SK-N-SH (cell line): ENCODE results near the gene SASH1. TPM values are rescaled to one million over a fixed set of nuclear protein-coding genes. Genes with fewer than 3 reads are reported as not detected.

Source experiments
- CTCF ChIA-PET: fragments of 300-600, 350-600 bp; formaldehyde crosslinking; extraction: SDS; loops from one replicate; lab custom pipeline; 2021; lab: Yijun Ruan, JAX
- POLR2A ChIA-PET: fragments of 350-600 bp; sonication (Branson Sonifier 250); formaldehyde crosslinking; extraction: SDS; loops from one replicate; lab custom pipeline; 2020; ENCODE audit warnings: antibody characterized with exemption, inconsistent platforms; lab: Yijun Ruan, JAX
- DNase-seq: peaks from one replicate; pipeline ENCODE4 v3.0.0; 2012
- H2AFZ ChIP-seq: fragments of 200-600 bp; sonication (generic); 2 replicates; pipeline ENCODE4 v1.8.1; 2016; ENCODE audit warnings: antibody characterized with exemption, mild to moderate bottlenecking, low read depth
- H3F3A ChIP-seq: fragments of 200-600 bp; sonication (generic); replicated peaks from 2 replicates; pipeline ENCODE3; 2016; ENCODE audit warnings: antibody characterized with exemption, mild to moderate bottlenecking; ENCODE audit not compliant: insufficient read depth
- H3K27ac ChIP-seq, 2 experiments: fragments of 200-500 bp in 1 of 2; fragments of 200-600 bp in 1 of 2; sonication (Bioruptor generic) in 1 of 2; sonication (generic), shearing (Covaris generic) in 1 of 2; 2 replicates each; pipeline versions ENCODE4 v1.5.1 to v1.6.1; 2014 to 2016; ENCODE audit warnings: low read depth in 2 of 2, inconsistent platforms in 1 of 2, low read length in 1 of 2, mild to moderate bottlenecking in 1 of 2, mixed read lengths in 1 of 2
- H3K27me3 ChIP-seq: fragments of 200-600 bp; sonication (generic), shearing (Covaris generic); 2 replicates; pipeline ENCODE4 v1.6.1; 2016; ENCODE audit warnings: mixed run types; ENCODE audit not compliant: insufficient read depth
- H3K36me3 ChIP-seq, 2 experiments: fragments of 200-500 bp in 1 of 2; fragments of 200-600 bp in 1 of 2; sonication (Bioruptor generic) in 1 of 2; sonication (generic) in 1 of 2; replicated peaks in 1 of 2; 2 replicates each; pipeline versions ENCODE3 to v1.5.1; 2014 to 2016; ENCODE audit warnings: low read length in 1 of 2, mild to moderate bottlenecking in 1 of 2; ENCODE audit not compliant: insufficient read depth in 2 of 2, control insufficient read depth in 1 of 2
- H3K4me1 ChIP-seq, 2 experiments: fragments of 200-500 bp in 1 of 2; fragments of 200-600 bp in 1 of 2; sonication (Bioruptor generic) in 1 of 2; sonication (generic), shearing (Covaris generic) in 1 of 2; 2 replicates each; pipeline versions ENCODE4 v1.5.1 to v1.6.1; 2014 to 2016; ENCODE audit warnings: low read depth in 1 of 2, low read length in 1 of 2, mixed run types in 1 of 2; ENCODE audit not compliant: insufficient read depth in 2 of 2, control insufficient read depth in 1 of 2
- H3K4me2 ChIP-seq: fragments of 200-600 bp; sonication (generic), shearing (Covaris generic); 2 replicates; pipeline ENCODE4 v1.6.1; 2017; ENCODE audit warnings: mixed run types
- H3K4me3 ChIP-seq, 2 experiments: fragments of 200-500 bp in 1 of 2; fragments of 200-600 bp in 1 of 2; sonication (Bioruptor generic) in 1 of 2; sonication (generic), shearing (Covaris generic) in 1 of 2; 2 replicates each; pipeline versions ENCODE4 v1.5.1 to v1.8.1; 2014 to 2016; ENCODE audit warnings: low read depth in 2 of 2, inconsistent platforms in 1 of 2, low read length in 1 of 2, mild to moderate bottlenecking in 1 of 2, mixed read lengths in 1 of 2, moderate library complexity in 1 of 2
- H3K79me2 ChIP-seq: fragments of 200-600 bp; sonication (generic); 2 replicates; pipeline ENCODE4 v1.8.1; 2017; ENCODE audit warnings: mild to moderate bottlenecking; ENCODE audit not compliant: insufficient read depth
- H3K9ac ChIP-seq: fragments of 200-600 bp; sonication (generic); 2 replicates; pipeline ENCODE4 v1.6.1; 2017; ENCODE audit warnings: mixed run types
- H3K9me2 ChIP-seq: fragments of 200-600 bp; sonication (generic); 2 replicates; pipeline ENCODE4 v1.6.1; 2017; ENCODE audit warnings: mixed run types
- H3K9me3 ChIP-seq: fragments of 200-600 bp; sonication (generic); 2 replicates; pipeline ENCODE4 v1.6.1; 2017; ENCODE audit warnings: mixed run types, mild to moderate bottlenecking, moderate library complexity
- H4K20me1 ChIP-seq: fragments of 200-600 bp; sonication (generic); 2 replicates; pipeline ENCODE4 v1.6.1; 2017; ENCODE audit warnings: mild to moderate bottlenecking, mixed run types; ENCODE audit not compliant: insufficient read depth
- CTCF ChIP-seq: fragments of 200-600 bp; sonication (generic); IDR thresholded peaks from 2 replicates; pipeline ENCODE4 v1.6.1; 2017; ENCODE audit warnings: antibody characterized with exemption, mild to moderate bottlenecking, moderate library complexity
- ELF1 ChIP-seq: IDR thresholded peaks from 2 replicates; pipeline ENCODE4 v1.4.0; 2012
- FOXM1 ChIP-seq: IDR thresholded peaks from 2 replicates; pipeline ENCODE4 v1.4.0; 2012; ENCODE audit warnings: low read depth, mild to moderate bottlenecking
- JUND ChIP-seq: IDR thresholded peaks from 2 replicates; pipeline ENCODE4 v1.4.0; 2012
- MAX ChIP-seq: IDR thresholded peaks from 2 replicates; pipeline ENCODE4 v1.4.0; 2012; ENCODE audit warnings: low read depth
- MXI1 ChIP-seq: IDR thresholded peaks from 2 replicates; pipeline ENCODE4 v1.6.1; 2012; ENCODE audit warnings: mild to moderate bottlenecking, low read depth, low read length, improper control_type of control experiment
- NRF1 ChIP-seq: IDR thresholded peaks from 2 replicates; pipeline ENCODE4 v1.6.1; 2012; ENCODE audit warnings: low read depth, mild to moderate bottlenecking, low read length
- PBX3 ChIP-seq: IDR thresholded peaks from 2 replicates; pipeline ENCODE4; 2012
- RAD21 ChIP-seq: IDR thresholded peaks from 2 replicates; pipeline ENCODE4 v1.6.1; 2012; ENCODE audit warnings: mild to moderate bottlenecking, low read length
- REST ChIP-seq: IDR thresholded peaks from 2 replicates; pipeline ENCODE4 v1.6.1; 2012; ENCODE audit warnings: mild to moderate bottlenecking, low read depth, low read length, moderate library complexity
- RXRA ChIP-seq: IDR thresholded peaks from 2 replicates; pipeline ENCODE4 v1.4.0; 2012; ENCODE audit warnings: low read depth, mild to moderate bottlenecking, borderline replicate concordance
- TAF1 ChIP-seq: IDR thresholded peaks from 2 replicates; pipeline ENCODE4 v1.6.1; 2012; ENCODE audit warnings: low read depth, mild to moderate bottlenecking, low read length, moderate library complexity, borderline replicate concordance
- TEAD4 ChIP-seq: IDR thresholded peaks from 2 replicates; pipeline ENCODE4 v1.4.0; 2012; ENCODE audit warnings: mild to moderate bottlenecking, borderline replicate concordance; ENCODE audit not compliant: insufficient read depth
- USF2 ChIP-seq: fragments of 150-350 bp; IDR thresholded peaks from 2 replicates; pipeline ENCODE4 v1.6.1; 2017; ENCODE audit warnings: antibody characterized with exemption, low read length, low read depth, borderline replicate concordance
- ZBTB33 ChIP-seq: IDR thresholded peaks from 2 replicates; pipeline ENCODE4 v1.4.0; 2012; ENCODE audit warnings: low read depth, borderline replicate concordance
- WGBS: methylation state at CpG from one replicate; pipeline ENCODE4 v1.1.6; 2017; ENCODE audit warnings: low lambda C conversion rate; 5-methylcytosine and 5-hydroxymethylcytosine counted together
- polyA plus RNA-seq, 3 experiments: library from polyadenylated mRNA; depleted of rRNA; stranded (reverse); fragments of >200 nt; gene quantifications; 2 replicates each; pipeline ENCODE4 v1.2.3, GENCODE V29; 2012

SASH1 gene
- polyA plus RNA-seq, 1 of the 3 experiments (the other 2 are of a cell fraction), result 19.8 TPM

GRCh38 chr6:148550569-148550968, 207.9 kb downstream of the SASH1 start:
- POLR2A ChIA-PET, result no interaction called here

More at GRCh38 chr6:148550569-148550968, 207.9 kb downstream of the SASH1 start:
- H3K36me3 ChIP-seq, result peaks cover 17 to 68% of the 10 kb centered on the region in 2 experiments
- no peaks in the 10 kb centered on the region for H3K9me2 ChIP-seq
- no peaks in the 10 kb centered on the region for H3K27me3 ChIP-seq
- H2AFZ ChIP-seq, result no peak overlapping the region
- no peaks in the 10 kb centered on the region for H3K9me3 ChIP-seq
- no peak for DNase-seq
- peaks cover 3 to 4% of the 10 kb centered on the region in 2 experiments; a peak in 2 of 4 replicates for H3K4me1 ChIP-seq
- no peaks in the 10 kb centered on the region for H4K20me1 ChIP-seq
- H3K79me2 ChIP-seq, result peaks cover 13% of the 10 kb centered on the region; the same call in 1 of the 2 replicates
- TF ChIP-seq JUND (no peak), ELF1 (no peak), MAX (no peak), RAD21 (no peak), ZBTB33 (no peak), REST (no peak), NRF1 (no peak), RXRA (no peak), MXI1 (no peak), PBX3 (no peak), CTCF (no peak), FOXM1 (no peak), TAF1 (no peak), USF2 (no peak), TEAD4 (no peak)
- TF ChIP-seq, all 33 proteins: peak for 0
- Histone ChIP-seq H3K27ac (no peak overlapping the region), H3K9ac (no peak overlapping the region), H3F3A (peaks cover 39% of the 10 kb centered on the region), H3K4me2 (no peak overlapping the region), H3K4me3 (no peak overlapping the region)
- CTCF ChIA-PET, result no interaction called here
- 74% methylated on average over 7 of the region's 7 CpGs for WGBS
